SKM-1 treated with dmso at 0.1 percent for 144 hours (cell line): ENCODE data around the gene APOM.

Experiments used
- DNase-seq: peaks from one replicate; lab custom pipeline; 2025; ENCODE audit not compliant: unreplicated experiment; lab: John Stamatoyannopoulos, UW

The APOM gene

DNA sequence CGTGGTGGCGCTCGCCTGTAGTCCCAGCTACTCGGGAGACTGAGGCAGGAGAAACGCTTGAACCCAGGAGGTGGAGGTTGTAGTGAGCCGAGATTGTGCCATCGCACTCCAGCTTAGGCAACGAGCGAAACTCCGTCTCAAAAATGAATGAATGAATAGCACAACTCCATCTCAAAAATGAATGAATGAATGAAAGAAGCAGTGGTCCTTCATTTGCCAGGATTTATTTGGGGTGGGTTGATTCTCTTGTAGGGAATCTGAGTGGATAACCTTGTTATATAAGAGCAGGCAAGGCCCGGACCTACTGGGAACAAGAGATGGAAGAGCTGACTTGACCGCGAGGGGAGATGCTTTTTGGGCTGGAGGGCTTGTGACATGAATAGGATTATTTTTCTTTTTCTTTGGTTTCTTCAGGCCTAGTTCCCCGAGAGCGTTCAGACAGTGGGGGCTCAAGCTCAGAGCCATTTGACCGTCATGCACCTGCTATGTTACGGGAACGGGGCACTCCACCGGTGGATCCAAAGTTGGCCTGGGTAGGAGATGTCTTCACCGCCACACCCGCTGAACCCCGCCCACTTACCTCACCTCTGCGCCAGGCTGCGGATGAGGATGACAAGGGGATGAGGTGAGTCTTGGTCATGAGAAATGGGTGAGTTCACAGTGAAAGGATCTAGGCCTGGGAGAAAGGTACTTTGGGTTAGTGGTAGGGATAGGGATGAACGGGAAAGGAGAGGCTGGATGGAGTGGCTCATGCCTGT lies 25.3 kb upstream of the APOM start:
- DNase-seq: no peak

DNA sequence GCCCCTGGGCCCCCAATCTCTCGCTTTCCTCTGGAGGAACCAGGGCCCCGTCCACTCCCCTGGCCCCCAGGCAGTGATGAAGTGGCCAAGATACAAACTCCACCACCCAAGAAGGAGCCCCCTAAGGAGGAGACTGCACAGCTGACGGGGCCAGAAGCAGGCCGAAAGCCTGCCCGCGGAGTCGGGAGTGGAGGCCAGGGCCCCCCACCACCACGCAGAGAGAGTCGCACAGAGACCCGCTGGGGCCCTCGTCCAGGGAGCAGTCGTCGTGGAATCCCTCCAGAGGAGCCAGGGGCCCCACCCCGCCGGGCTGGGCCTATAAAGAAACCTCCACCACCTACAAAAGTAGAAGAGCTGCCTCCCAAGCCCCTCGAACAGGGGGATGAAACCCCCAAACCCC lies 24.5 kb upstream of the APOM start:
- DNase-seq: no peak

DNA sequence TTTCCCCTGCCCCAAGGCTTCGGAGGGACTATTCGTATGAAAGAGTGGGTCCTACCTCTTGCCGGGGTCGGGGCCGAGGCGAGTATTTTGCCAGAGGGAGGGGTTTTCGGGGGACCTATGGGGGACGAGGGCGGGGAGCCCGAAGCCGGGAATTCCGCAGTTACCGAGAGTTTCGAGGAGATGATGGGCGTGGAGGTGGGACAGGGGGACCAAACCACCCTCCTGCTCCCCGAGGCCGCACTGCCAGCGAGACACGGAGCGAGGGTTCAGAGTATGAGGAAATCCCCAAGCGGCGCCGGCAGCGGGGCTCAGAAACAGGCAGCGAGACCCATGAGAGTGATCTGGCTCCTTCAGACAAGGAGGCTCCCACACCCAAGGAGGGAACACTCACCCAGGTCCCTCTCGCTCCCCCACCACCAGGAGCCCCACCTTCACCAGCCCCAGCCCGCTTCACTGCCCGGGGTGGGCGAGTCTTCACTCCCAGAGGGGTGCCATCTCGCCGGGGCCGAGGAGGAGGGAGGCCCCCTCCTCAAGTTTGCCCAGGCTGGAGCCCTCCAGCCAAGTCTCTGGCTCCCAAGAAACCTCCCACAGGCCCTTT lies 23.9 kb upstream of the APOM start:
- DNase-seq: no peak

DNA sequence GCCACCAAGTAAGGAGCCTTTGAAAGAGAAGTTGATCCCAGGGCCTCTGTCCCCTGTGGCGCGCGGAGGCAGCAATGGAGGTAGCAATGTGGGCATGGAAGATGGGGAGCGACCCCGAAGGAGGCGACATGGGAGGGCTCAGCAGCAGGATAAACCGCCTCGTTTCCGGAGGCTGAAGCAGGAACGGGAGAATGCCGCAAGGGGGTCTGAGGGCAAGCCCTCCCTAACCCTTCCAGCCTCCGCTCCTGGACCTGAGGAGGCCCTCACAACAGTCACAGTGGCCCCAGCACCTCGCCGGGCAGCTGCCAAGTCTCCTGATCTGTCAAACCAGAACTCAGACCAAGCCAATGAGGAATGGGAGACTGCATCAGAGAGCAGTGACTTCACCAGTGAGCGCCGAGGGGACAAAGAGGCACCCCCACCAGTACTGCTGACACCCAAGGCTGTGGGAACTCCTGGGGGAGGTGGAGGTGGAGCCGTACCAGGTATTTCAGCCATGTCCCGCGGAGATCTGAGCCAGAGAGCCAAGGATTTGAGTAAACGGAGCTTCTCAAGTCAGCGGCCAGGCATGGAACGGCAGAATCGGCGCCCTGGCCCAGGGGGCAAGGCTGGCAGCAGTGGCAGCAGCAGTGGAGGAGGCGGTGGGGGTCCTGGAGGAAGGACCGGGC lies 23.3 kb upstream of the APOM start:
- DNase-seq: no peak

DNA sequence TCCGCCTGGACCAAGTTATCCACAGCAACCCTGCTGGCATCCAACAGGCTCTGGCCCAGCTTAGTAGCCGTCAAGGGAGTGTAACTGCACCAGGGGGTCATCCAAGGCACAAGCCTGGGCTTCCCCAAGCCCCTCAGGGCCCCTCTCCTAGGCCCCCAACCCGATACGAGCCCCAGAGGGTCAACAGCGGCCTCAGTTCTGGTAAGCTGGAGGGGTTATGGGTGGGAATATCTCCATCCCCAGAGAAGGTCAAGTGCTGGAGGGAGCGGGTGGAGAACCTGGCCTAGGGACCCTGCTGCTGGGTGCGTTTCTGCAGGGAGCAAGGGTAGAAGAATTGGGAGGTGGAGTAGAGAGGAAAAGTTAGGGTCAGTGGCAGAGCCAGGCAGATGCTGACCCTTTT lies 22.2 kb upstream of the APOM start:
- no peak for DNase-seq

DNA sequence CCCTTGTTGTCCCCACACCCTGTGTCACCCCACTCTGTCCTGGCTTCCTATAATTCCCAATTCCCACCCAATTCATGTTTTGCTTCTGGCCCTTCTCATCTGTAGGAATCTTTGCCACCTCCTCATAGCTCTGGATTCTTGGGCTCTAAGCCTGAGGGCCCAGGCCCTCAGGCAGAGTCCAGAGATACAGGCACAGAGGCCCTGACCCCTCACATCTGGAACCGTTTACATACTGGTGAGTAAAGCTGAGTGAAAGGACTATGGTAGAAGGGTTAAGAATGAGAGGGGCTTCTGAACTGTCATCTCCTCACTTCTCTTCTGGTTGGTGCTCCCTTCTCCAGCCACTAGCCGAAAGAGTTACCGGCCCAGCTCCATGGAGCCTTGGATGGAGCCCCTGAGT lies 21.6 kb upstream of the APOM start:
- DNase-seq: no peak

DNA sequence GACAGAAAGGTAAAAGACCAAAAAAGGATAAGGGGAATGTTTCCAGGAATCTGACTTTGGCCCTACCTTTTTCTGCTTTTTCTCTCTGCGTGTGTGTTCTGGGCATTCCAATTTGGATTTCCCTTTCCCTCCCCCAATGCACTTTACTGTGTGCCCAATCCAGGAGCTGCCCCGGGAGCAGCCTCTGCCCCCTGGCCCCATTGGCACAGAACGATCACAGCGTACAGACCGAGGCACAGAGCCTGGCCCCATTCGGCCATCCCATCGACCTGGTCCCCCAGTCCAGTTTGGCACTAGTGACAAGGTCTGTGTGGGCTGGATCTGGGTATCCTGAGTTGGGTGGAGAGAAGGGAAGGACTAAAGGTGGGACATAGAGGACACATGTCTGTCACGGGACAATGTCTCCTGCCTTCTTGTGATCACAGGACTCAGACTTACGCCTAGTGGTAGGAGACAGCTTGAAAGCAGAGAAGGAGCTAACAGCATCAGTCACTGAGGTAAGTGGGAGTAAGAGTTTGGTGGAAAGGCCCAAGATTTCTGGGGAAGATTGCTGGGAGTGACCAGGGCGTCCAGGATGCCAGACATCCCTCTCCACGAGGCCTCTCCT lies 20.6 kb upstream of the APOM start:
- DNase-seq: no peak

DNA sequence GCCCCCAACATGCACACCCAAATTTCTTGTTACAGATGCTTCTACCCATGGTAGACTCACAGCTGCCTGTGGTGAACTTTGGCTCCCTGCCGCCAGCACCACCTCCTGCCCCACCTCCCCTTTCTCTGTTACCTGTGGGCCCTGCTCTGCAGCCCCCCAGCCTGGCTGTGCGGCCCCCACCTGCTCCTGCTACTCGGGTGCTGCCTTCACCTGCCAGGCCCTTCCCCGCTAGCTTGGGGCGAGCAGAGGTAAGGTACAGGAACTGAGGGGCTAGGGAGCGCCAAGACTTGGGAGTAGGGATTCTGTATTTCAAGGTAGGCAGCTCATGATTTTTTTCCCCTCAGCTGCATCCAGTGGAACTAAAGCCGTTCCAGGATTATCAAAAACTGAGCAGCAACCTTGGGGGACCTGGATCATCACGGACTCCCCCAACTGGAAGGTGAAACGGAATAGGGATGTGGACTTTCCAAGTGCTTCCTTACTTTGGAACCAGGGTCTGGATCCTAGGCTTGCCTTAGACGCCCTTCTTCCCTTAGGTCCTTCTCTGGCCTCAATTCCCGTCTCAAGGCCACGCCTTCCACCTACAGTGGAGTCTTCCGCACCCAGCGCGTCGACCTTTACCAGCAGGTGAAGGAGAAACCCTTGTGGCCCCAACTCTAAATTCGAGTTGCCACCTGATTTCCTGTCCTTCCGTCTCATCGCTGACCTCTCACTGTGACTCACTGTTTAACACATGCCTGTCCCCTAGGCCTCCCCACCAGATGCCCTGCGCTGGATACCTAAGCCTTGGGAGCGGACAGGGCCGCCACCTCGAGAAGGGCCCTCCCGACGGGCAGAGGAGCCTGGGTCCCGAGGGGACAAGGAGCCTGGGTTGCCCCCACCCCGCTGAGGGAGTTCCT lies 18.7 kb upstream of the APOM start:
- no peak for DNase-seq

DNA sequence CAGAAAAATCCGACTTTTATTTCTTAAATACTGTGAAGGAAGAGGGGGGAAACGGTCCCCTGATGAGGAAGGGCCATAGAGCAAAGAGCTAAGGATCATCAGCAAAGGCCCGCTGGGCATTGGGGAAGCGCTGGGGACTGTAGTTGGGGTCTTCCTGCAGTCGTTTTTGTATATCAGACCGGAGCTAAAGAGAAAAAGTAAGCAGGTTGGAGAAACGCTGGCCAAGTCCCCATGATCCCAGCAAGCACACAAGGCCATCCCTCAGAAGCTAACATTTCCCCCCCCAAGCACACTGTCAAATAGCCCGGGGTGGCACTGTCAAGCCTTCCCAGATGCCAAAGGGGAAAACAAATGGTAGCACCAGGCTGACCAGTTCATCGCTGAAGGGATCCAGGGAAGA lies 16.7 kb upstream of the APOM start:
- no peak for DNase-seq

DNA sequence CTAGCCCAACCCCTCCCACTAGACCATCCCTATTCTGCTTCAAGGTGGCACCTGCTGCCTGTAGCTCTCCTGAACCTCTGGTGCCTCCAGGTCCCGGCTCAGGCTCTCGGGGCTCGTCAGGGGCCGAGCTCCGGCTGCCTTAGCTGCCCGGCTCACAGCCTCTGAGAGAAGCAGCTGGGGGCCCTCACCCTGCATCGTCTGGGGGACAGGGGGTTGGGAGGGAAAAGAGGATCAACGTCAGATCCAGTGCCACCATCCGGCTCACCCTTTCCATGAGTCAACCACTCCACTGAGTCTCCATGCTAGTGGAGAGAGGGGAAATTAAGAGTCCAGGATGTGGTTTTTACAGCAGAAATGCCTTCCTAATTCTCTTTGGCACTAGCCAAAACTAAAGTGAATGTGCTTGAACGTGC lies 16.2 kb upstream of the APOM start:
- no peak for DNase-seq

DNA sequence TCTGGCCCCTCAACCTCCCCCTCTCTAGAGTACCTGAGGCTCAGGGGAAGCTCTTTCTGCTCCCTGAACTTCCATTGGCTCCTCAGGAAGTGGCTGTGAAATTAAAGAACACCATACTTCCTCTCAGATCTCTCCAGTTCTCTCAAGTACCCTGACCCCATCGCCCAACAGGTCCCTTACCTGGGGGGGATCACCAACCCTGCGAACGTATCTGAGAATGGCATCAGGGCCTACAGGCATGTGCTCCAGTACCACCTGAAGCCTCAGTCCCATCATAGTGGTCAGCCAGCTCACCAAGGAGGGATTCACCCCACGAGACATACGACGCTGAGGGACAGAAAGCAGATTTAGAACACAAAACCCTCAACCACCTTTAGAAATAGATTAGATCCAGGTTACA lies 15.1 kb upstream of the APOM start:
- DNase-seq: no peak

DNA sequence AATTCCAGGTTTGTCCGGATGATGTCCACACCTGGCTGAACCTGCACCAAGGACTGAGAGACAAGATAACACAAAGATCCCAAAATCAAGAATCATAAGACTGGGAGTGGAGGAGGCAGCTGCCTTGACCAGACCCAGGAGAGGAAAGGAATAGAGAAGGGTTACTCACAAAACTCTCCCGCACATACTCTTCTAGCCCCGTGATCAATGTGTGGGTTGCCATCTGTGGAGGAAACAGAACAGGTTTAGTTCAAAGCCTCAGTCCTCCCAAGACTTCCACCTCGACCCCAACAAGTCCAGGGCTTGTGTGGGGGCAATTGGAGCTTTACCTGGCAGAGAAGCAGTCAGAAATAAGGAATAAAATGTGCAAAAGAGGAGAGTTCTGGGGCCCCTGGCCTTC lies 14.3 kb upstream of the APOM start:
- DNase-seq: no peak

DNA sequence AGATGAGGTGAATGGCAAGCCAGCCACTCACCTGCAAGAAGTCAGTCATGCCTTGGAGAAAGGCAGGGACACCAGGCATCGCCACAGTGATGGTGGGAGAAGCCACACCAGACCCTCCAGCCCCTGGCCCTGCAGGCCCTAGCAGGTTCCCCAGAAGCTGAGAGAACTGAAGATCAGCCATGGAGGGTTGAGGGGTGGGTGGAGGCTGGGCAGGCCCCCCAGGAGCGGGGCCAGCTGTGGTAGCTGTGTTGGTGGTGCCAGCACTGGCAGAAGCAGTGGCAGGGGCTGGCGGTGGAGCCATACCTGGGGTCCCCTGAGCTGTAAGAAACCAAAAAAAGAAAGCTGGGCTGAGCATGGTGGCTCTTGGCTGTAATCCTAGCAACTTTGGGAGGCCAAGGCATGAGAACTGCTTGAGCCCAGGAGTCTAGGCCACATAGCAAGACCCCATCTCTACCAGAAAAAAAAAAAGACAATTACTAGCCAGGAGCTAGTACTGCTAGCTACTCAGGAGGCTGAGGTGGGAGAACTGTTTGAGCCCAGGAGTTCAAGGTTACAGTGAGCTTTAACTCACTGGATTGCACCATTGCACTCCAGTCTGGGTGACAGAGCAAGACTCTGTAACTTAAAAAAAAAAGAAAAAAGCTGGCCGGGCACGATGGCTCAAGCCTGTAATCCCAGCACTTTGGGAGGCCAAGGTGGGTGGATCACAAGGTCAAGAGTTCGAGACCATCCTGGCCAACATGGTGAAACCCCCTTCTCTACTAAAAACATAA lies 12.7 kb upstream of the APOM start:
- DNase-seq: no peak

DNA sequence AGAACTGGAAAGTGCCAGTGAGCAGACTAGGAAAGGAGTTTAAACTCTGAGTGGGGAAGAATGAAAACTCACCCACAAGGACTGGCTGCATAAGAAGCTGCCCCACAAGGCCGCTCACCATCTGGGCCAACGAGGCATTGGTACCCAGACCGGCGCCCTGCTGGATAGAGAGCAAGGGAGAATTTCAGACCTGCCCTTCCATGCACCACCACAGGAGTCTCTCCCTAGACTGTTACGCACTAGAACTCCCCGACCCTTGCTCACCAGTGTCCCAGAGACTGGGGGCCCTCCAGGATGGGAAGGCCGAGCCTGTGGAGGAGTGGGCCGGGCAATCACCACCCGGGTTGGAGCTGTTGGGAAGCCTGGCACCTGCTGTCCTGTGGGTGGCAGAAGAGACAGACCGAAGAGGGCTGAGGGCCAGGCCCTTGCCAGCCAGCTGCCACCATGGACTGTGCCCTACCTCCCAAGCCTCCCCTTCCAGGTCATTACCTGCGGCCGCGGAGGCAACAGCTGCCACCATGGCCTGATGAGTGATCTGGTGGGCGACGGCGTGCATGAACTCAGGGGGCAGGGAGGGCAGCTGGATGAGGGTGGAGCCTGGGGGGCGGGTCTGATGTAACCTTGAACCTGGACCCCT lies 11.8 kb upstream of the APOM start:
- no peak for DNase-seq

DNA sequence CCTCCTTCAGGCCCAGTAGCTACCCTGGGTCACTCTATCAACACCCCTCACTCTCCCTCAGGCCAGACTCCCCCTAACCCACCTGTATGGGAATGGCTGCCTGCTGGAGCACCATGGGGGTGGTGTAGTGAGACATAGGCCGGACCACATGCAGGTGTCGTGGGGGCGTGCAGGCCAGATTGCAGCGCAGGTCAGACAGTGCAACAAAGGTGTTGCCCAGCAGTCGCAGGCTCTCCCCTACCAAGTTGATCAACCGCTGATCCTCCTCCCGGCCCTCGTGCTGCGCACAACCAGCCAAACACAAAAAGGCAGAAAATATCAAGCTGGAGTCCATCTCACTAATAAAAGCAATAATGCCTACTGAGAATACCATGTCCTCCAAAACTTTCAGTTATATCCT lies 10.4 kb upstream of the APOM start:
- DNase-seq: no peak

DNA sequence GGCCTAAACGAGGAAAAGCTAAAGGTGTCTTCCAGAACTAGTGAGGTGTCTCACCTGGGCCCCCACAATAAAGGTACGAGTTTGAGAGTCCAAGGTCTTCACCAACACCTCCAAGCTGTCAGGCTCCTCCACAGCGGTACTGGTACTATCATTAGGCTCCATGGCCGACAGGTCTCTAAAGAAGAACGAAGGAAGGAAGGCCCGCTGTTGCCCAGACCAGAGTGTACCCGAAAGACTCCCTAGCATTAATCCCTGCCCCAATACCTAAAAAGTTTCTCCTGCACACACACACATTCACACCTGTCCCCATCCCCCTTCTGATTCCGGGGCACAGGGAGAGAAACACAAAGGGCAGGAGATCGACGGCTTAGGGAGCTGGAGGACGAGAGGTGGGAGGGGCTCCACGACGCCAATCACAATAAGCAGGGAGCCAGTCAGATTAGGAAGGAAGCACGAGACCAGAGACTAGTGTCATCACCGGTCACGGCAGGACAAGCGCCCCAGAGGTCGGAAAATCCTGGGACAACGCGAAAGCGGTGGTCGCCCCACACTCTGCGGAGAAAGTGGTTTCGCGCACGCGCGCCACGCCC lies 4.0 kb upstream of the APOM start:
- DNase-seq: peak; percentile 77

DNA sequence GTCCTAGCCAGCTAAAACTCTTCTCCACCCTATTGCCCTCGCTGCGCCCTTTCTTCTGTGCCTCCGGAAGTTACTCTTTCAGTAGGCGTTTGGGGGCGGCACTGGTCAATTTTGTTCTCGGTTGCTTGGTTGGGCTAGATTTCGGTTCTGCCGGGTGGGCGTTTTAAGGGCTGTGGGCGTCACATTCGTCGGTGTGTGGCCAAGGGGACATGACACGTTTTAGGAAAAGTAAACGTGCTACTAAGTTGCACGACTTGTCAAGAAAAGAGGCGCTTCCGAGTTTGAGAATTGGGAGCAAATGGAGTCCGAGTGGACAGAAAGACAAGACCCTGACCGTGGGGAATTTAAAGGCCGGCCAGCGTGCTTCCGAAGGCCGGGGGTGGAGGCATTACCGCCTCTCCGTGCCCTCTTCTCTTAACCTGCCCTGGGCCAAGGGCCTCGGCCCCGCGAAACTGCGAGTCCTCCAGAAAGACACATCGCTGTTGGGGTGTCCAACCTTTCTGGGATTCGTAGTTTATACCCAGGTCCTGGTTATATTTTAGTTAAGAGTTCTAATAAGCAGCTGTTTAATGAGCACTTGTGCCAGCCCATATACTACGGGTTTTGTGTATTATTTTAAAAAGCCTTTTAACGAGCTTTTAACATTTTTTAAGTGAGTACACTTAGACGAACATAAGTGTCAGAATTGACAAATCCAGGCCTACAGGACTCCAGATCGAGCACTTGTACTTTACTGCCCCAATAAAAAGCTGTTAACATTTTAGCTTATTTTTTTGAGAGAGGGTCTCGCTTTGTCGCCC lies 2.6 kb upstream of the APOM start:
- no peak for DNase-seq

DNA sequence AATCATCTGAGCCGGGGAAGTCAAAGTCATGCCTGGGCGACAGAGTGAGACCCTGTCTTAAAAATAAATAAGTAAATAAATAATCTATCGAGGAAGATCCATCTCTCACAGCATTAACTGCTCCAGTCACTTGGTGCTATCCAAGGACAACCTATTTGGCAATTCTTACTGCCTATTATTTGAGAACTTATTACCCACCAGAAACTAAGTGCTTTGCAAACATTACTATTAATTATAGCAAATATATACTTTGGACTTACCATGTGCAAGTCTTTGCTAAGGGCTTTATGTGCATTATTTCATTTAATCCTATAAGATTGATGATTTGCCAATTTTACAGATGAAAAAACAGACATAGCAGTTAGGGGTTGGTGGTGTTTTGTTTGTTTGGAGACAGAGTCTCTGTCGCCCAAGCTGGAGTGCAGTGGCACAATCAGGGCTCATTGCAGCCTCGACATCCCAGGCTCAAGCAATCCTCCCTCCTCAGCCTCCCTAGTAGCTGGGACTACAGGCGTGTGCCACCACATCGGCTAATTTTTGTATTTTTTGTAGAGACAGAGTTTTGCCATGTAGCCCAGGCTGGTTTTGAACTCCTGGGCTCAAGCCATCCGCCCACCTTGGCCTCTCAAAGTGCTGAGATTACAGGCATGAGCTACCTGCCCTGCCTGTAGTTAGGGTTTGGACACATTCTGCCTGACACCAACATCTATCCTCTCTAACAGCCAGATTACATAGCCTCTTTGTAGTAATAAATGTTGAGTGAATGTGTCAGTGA lies 933 bp upstream of the APOM start:
- no peak for DNase-seq
